Measurements from ENCODE around the gene SCGB1C1.
"Not testable (repeated sequence)": the region's sequence is repeated elsewhere in the genome, so short reads cannot be mapped to it uniquely, and the experiment has no call there.

Gene SCGB1C1

DNA sequence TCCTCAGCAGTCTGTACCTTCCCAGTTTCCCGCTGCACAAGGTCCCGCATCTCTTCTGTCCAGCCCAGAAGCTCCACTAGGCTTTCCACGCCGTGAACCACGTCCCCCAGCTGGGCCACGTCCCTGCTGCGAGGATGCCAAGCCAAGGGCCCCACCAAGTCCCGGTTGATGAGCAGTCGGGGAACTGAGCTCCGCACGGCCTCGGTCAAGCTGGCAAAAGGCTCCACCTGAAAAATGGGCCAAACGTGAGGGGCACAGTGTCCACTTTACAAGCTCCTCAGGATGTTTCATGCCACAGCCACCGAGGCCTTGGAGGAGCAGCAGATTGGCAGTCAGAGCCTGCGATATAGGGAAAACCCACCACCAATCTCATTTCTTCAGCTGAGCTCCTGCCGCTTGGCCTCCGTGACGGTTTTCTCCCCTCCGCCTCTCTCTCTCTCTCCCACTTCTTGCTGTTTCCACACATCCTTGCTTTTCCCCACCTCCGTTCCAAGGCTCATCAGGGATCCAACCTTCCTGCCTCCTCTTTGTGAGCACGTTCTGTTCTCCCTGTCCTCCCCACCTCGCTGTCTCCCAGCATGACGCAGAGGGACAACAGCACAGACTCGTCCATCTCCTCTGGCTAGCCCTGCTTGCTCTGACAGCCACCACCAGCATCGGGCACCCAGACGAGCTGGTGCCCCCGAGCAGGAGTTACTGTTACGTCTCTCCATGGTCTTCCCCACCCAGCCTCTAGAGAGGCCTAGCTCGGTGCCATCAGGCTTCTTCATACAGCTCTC lies 26.1 kb downstream of the SCGB1C1 start:
- DNase-seq (ENCODE audit: low read depth in 2 of 2), result no peak

DNA sequence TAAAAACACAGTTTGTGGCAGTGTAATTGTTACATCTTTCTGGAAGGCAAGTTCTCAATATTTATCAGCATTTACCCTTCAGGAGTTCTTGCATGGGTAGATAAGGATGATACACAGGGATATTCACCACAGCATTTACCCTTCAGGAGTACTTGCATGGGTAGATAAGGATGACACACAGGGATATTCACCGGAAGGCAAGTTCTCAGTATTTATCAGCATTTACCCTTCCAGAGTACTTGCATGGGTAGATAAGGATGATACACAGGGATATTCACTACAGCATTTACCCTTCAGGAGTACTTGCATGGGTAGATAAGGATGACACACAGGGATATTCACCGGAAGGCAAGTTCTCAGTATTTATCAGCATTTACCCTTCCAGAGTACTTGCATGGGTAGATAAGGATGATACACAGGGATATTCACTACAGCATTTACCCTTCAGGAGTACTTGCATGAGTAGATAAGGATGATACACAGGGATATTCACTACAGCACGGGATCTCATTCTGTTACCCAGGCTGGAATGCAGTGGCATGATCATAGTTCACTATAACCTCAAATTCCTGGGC lies 27.9 kb downstream of the SCGB1C1 start:
- DNase-seq (ENCODE audit: low read depth in 2 of 2), result not testable (repeated sequence)

DNA sequence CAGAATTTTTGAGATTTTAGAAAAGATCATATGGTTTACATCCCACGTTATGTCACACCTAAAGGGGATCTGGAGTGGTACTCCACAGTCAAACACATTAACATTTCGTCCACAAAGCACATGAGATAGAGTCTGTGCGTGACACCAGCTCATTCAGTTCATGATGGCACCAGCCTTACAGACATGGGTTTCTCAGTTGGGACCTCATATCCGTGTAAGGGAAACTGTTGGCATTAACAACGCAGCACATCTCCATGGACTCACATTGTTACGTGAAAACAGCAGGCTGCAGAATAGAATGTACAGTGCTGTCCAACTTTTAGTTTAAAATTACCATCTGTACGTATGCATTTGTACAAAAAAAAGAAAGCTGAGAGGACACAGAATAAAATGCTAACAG lies 28.7 kb downstream of the SCGB1C1 start:
- no peak for DNase-seq (ENCODE audit: low read depth in 2 of 2)

DNA sequence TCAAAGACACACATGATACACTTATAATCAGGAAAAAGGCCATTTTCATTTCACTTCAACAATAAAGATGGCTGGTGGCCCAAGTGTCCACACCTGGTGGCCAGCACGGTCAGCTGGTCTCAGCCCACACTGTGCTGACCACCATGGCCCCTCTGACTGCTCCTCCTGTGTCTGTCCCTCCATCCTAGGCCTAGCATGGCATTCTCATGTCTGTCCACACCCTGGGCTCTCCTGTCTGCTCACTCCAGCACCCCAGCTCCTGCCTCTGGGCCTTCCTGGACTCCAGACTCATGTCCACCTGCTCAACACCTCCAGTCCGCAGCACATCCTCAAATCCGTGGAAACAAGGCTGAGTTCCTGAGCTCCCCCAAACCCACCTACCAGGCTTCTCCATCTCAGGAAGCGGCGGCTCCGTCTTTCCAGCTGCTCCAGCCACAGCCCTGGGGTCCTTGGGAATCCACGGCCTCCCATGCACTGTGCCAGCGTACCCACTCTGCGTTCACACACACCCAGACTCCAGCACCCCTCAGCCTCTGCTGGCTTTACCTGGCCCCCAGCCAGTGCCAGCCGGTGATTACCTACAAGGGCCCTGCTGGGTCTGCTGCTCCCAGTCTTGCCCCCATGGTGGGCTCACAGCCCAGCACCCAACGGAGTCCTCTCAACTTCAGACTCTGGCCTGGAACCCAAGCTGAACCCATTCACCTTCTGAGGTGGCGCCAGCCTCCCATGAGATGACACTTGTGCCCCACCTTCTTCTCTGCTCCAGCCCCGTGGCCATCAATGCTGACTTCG lies 29.3 kb downstream of the SCGB1C1 start:
- DNase-seq (ENCODE audit: low read depth in 2 of 2), result no peak

DNA sequence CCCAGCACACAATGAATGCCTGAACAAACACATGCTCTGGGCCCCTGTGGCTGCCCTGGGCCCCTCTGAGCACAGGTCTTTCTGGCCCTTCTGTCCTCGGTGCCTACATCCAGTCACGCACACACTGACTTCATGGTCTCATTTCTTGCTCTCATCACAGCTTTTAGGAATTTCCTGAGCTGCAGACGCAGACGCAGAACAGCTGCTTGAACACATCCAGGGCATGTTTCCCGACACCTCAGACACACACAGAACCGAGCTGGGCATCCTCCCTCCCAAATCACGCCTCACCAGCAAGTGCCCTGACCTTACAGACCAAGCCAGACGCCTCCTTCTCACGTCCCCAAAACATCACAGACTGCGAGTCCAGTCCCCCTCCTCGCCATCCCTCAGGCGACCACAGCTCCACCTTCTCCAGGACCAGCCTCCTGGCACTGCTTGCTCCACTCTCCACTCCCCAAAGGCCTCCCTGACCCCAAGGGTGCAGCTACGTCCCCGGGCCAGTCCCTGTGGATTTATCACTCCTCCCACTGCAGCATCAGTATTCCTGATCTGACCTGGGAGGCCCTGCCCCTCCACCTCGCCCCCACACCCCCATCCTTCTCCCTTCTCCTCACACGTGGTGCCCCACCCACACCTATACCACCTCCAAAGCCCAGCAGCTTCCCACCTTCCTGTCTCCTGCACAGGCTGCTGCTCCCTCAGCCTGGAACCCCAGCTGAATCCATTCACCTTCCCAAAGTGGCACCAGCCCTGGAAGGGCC lies 30.3 kb downstream of the SCGB1C1 start:
- no peak for DNase-seq (ENCODE audit: low read depth in 2 of 2)

DNA sequence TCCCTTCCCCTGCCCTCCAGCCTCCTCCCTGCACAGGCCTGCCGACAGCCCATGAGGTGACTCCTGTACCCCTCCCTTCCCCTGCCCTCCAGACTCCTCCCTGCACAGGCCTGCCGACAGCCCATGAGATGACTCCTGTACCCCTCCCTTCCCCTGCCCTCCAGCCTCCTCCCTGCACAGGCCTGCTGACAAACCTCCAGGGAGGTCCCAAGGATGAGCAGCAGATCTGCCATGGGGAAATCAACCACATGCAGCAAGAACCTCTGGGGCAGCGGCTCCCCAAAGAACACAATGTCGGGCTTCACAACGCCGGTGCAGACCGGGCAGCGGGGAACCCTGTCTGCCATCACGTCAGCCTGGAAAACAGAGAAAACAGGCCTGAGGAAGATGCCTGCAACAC lies 31.0 kb downstream of the SCGB1C1 start:
- DNase-seq (ENCODE audit: low read depth in 2 of 2), result no peak

DNA sequence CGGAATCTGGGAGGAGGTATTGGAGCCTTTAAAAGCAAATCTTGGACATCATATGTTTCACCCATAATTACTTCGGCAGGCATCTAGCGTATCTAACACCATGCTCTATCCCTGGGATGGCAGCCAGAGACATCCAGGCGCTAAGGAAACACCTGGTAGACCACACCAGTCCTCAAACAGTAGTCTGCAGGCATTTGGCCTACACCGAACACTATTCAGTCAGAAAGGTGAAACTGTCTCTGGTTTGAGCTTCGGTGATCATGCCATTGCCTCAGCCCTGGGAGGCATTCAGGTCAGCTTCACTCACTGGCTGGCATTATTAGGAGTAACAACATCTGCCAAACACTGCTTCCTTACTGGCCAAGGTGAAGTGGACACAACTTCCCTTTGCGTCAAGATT lies 31.5 kb downstream of the SCGB1C1 start:
- no peak for DNase-seq (ENCODE audit: low read depth in 2 of 2)

DNA sequence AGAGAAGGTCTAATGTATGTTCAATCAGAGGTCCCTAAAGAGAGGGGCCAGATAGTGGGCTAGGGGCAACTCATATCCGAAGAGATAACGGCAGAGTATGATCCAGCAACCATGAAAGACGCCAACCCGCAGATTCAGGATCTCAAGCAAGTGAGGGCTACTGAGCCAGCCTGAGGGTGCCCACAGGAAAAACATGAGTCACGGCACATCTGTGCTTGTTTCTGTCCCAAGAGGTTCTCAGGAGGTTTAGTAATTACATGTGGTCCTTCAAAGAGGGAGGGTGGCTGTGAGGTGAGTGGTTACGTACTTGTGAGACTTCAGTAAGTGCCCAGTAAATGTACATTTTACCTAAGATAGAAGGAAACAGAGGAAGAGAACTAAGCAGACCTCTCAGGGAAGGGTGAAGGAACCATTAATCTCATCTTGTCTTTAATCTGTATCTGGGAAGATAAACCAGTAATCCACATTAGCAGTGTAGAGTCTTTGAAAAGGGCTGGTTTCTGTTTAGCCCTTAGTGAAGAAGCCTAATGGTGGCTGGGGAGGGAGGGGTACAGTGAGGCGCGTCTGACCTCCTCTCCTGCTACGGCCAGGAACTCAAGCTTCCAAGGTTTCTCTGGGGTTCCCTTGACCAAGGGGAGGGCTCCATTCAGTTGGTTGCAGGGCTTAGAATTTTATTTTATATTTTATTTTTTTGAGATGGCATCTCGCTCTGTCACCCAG lies 33.0 kb downstream of the SCGB1C1 start:
- DNase-seq (ENCODE audit: low read depth in 2 of 2), result no peak

DNA sequence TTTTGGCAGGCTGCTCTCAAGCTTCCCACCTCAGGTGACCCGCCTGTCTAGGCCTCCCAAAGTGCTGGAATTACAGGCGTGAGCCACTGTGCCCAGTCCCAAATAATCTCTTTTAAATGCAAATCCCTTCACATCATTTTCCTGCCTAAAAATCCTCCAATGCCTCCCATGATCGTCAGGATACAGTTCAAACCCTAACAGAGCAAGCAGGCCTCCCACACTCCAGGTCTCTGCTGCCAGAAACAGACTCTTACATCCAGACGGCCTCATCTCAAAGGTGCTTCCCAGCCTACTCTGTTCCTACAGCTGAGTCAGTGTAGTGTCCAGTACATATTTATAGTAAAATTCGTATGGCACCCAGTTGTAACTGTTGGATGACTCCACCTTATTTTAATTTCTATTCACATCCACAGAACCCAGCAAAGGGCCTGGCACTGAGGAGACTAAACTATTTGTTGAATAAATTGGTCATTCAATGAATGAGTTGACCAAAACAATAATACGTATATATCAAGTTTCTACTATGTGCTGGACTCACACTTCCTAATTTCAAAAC lies 35.0 kb downstream of the SCGB1C1 start:
- DNase-seq (ENCODE audit: low read depth in 2 of 2), result no peak

DNA sequence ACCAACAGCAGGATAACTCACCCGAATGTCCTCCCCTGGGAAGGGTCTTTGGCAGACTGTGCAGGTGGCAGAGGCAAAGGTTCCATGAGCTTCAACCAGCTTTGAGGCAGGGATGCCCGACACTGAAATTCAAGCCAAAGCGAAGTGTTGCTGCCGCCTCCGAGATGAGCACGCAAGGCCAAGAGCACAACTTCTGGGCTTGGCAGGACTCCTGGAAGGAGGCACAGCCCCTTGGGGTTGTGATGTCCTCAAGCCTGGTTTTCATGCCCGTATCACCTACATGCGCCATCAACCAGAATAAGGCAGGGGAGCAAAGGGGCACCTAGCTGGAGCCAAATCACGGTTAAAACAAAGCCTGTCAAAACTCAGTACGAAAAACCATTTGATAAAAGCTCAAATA lies 37.6 kb downstream of the SCGB1C1 start:
- DNase-seq (ENCODE audit: low read depth in 2 of 2), result no peak

DNA sequence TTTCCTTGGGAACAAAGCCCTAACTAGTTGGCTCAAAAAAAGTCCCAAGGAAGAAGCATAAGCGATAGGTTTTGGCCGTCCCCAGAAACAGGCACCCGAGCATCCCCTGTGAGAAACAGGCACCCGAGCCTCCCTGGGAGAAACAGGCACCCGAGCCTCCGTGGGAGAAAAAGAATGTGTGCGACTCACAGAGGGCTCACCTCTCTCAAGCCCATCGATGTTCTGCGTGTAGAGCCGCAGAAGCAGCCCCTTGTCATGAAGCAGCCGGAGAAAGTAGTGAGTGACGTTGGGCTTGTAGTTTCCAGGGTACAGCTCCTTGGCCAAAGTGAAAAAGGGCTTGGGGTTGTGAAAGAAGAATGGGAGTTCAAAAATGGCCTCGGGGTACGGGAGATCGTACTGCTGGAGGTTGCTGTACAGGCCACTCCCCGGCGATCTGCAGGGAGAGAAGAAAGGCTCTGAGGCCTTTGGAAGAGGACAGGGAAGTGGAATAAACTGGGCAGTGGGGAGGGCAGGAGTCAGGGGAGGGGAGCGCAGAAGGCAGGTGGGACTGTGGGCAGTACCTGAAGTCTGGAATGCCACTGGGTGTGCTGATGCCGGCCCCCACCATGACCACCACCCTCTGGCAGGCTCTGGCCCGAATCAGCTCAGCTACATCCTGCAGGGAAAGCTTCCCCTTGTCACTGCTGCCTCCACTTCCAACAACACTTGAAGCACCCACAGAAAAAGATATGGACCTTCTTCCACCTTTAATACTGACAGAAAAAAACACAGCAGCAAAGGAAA lies 40.1 kb downstream of the SCGB1C1 start:
- DNase-seq (ENCODE audit: low read depth in 2 of 2), result no peak

DNA sequence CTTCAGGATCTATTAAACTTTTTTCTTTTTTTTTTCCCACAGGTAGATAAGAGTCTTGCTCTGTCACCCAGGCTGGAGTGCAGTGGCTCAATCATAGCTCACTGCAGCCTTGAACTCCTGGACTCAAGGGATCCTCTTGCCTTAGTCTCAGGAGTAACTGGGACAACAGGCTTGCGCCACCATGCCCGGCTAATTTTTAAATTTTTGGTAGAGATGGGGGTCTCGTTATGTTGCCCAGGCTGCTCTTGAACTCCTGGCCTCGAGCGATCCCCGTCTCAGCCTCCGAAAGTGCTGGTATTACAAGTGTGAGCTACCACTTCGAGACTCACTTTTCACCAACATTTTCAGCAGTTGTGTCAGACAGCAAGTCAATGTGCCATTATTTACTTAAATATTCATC lies 42.3 kb downstream of the SCGB1C1 start:
- no peak for DNase-seq (ENCODE audit: low read depth in 2 of 2)

DNA sequence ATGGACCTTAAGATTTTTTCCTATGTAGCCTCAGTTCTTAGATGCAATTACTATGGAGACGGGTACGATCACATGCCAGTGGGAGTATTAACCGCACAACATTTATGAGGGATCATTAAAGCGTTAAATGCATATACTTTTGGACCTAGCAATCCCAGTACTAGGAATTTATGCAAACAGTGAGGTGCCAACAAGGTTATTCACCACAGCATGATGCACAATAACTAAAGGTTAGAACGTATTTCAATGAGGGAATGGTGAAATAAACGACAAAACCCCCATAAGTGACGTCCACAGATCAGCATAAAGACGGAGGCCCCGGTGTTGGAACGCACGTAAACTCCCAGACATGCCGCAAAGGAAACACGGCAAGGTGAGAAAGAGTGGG lies 42.7 kb downstream of the SCGB1C1 start:
- DNase-seq (ENCODE audit: low read depth in 2 of 2), result peak in 1 of 2 donors; percentile 38

DNA sequence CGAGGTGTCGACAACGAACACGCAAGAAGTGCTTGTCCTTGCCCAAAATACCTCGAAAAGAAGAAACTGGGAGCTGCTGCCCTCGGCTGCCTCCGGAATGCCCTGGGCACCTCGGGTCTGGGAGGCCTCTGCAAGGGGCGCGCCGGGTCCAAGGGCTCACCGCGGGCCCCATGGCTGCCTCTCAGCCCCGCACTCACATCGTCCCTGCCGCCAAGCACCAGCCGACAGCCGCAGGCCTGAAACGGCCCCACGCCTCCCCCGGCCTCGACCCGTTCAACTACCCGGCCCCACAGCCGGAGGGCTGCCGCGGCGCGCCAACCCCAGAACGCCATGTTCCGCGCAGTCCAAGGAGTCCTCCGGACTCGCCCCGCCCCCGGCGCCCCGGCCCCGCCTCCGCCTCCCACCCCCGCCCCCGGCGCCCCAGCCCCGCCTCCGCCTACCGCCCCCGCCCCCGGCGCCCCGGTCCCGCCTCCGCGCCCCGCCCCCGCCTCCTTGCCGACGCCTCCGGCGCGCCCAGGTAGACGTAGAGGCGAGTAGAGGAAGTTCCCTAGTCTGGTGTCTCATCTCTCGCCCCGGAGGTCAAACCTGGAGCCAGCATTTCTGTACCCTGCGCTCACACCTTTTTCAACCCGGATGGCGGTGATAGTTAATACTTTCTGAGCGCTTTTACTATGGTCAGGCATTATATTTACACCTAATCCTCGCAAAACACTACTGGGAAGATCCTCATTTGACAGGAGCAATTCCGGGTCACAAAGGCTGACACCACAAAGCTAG lies 43.3 kb downstream of the SCGB1C1 start, which contains the start of gene SIRT3:
SIRT3 (minus strand) TSS at position 346 of the 777 bp plus-strand sequence; CDS start at position 332, 14 bp downstream.
- peak; percentile 65 to 83 for DNase-seq (ENCODE audit: low read depth in 2 of 2)

DNA sequence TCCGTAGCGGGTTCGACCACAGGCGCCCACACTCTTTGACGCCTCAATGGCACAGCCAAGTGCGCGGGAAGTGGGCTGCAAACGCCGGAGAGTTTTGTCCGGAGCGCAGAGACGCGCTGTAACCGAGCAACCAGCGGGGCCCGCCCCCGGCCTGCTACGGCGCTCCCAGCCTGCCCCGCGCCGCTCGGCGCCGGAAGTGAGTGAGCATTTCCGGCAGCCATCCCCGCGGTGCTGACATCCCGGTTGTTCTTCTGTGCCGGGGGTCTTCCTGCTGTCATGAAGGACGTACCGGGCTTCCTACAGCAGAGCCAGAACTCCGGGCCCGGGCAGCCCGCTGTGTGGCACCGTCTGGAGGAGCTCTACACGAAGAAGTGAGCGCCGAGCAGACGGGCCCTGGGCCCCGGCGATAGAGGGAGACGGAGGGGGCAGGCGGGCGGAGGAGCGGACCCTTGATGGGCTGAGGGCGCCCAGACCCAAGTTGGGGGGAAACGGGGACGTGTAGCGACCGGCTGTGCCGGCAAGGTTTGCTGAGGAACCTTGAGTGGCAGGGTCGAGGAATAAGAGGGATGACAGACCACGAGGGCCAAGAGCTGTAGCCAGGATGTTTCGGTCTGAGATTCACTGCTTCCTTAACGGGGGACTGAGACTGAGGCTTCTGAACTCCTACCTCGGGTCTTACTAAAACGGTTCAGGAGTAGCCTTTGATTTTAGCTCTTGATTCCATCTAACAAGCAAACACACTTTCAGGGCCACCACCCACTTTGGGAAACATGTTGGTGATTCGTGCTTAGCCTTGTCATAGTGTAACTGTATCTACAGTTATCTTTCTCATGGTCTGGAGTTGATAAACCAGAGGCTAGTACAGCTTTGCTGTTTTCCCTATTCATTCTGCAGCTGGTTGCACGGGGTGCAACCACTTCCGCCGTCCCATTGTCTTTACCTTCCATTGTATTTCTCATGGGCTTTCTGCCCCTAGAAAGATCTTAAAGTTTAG lies 44.2 kb downstream of the SCGB1C1 start, which contains the start of gene PSMD13:
PSMD13 (plus strand) TSS at position 203 of the 994 bp plus-strand sequence; CDS start at position 277, 74 bp downstream.
- DNase-seq (ENCODE audit: low read depth in 2 of 2), result peak; percentile 78

DNA sequence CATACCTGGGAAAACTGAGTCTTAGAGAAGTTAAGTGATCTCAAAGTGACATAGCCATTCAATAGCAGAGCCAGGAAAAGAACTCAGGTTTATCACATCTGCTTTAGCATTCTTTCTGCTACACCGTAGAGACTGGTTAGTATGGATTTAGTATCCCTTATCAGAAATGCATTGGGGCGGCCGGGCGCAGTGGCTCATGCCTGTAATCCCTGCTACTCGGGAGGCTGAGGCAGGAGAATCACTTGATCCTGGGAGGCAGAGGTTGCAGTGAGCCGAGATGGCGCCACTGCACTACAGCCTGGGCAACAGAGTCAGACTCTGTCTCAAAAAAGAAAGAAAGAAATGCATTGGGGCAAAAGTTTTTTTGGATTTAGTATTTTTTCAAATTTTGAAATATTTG lies 45.5 kb downstream of the SCGB1C1 start:
- DNase-seq (ENCODE audit: low read depth in 2 of 2), result not testable (repeated sequence)

DNA sequence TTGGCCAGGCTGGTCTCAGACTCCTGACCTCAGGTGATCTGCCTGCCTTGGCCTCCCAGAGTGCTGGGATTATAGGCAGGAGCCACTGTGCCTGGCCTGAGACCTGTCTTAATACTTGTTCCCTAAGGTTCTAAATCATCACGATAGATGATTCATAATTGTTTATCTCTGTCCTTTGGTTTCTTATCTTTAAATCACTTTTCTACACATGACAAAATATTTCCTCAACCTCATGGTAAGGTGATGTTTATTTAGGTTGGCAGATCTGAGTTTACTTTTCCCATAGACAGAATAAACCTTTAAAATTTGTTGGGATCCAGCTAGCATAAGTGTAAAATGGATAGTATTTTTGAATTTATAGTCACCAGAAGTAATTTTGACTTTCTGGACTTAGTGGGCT lies 47.4 kb downstream of the SCGB1C1 start:
- DNase-seq (ENCODE audit: low read depth in 2 of 2), result no peak

DNA sequence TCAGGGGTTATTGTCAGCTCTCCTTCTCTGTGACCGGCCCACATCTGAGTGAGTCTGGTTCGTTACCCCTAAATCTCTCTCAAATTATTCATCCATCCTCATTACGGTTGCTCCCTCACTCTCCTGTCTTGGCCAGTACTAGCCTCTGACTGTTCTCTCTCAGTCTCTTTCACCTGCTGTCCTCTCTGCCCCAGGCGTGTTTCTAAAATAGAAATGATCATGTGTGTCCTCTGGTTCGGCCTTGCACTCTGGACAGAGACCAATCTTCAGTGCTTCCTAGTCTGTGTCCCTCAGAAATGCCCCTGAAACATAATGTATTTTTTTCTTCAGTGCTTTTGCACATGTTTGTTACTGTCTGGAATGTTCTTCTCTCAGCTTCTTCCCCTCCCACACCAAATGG lies 48.8 kb downstream of the SCGB1C1 start:
- DNase-seq (ENCODE audit: low read depth in 2 of 2), result no peak
